Stimulated activated naive CD4-positive, alpha-beta T cell (primary cell): ENCODE data around the gene IRAG1.

Experiments used
- DNase-seq, 6 experiments: peaks; one replicate each; lab custom pipeline; 2025; lab: John Stamatoyannopoulos, UW

Gene IRAG1

DNA sequence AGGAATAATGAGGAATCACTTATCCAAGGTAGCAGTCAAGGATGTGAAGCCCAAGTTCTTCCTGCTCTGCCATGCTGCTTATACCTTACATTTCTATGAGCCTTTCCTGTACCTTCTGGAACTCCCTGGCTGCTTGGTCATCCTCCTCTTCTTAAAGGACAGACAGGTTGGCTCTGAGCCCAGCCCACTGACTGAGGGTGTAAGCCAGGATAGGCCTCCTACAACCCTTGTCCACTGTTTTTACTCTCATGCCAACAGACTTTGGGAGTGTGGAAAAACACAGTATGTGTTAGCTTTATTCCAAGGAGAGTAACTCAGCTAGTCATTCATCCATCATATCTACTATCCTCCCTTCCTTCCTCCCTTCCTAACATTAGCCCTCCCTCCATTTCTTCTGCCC lies 47.5 kb downstream of the IRAG1 start:
- DNase-seq, result no peak

- no peak for DNase-seq
These were observed 48.3 kb downstream of the IRAG1 start for GRCh38 chr11:10645212-10645795.
